Breast epithelium (tissue), 4 donors: Measurements from ENCODE around the gene IL1RL2. TPM values are rescaled to one million over a fixed set of nuclear protein-coding genes. Genes with fewer than 3 reads are reported as not detected.

Source experiments
- DNase-seq, 2 donors: peaks; one replicate each; pipeline ENCODE4 v3.0.0-alpha.2; 2019; ENCODE audit warnings: low spot score in 2 of 2
- H3K27ac ChIP-seq, 2 donors: fragments of 200-600 bp; sonication (generic) in 1 of 2; one replicate each; pipeline ENCODE4 v1.5.1; 2016 to 2019; ENCODE audit warnings: mild to moderate bottlenecking in 1 of 2
- H3K27me3 ChIP-seq, 2 donors: fragments of 200-600 bp; sonication (generic) in 1 of 2; one replicate each; pipeline versions ENCODE4 v1.5.1 to v1.6.0; 2017 to 2019; ENCODE audit warnings: control low read depth in 1 of 2, mild to moderate bottlenecking in 1 of 2
- H3K36me3 ChIP-seq: fragments of 200-600 bp; one replicate; pipeline ENCODE4 v1.5.1; 2019
- H3K4me1 ChIP-seq, 2 donors: fragments of 200-600 bp; sonication (generic); one replicate each; pipeline ENCODE4 v1.5.1; 2016 to 2019; ENCODE audit warnings: control low read depth in 1 of 2
- H3K4me3 ChIP-seq, 3 donors: fragments of 200-600 bp; sonication (generic); 1 replicate in 2 of 3; 2 replicates in 1 of 3; pipeline ENCODE4 v1.5.1; 2016 to 2019; ENCODE audit warnings: mild to moderate bottlenecking in 3 of 3, moderate library complexity in 2 of 3
- H3K9me3 ChIP-seq, 2 donors: fragments of 200-600 bp; sonication (generic) in 1 of 2; one replicate each; pipeline ENCODE4 v1.5.1; 2016 to 2019; ENCODE audit warnings: control low read depth in 1 of 2
- CTCF ChIP-seq, 3 donors: fragments of 450-650 bp; IDR thresholded peaks; one replicate each; pipeline ENCODE4 v1.5.1; 2016 to 2017; ENCODE audit warnings: antibody characterized with exemption in 3 of 3, mild to moderate bottlenecking in 3 of 3, moderate library complexity in 3 of 3
- POLR2A ChIP-seq: fragments of 450-650 bp; IDR thresholded peaks from one replicate; pipeline ENCODE4 v1.6.1; 2016; ENCODE audit warnings: antibody characterized with exemption, mild to moderate bottlenecking, moderate library complexity
- POLR2AphosphoS5 ChIP-seq, 3 donors: sonication (generic); formaldehyde crosslinking; IDR thresholded peaks; one replicate each; pipeline ENCODE4 v1.6.1; 2017; ENCODE audit warnings: antibody characterized with exemption in 3 of 3
- intact Hi-C: fragments of 100-400 bp; cut with DNase I; formaldehyde crosslinking; loops from one replicate; pipeline ENCODE4 v1.15.1; 2023; ENCODE audit warnings: low total_unique reads
- total RNA-seq, 3 donors: library from RNA; depleted of rRNA; stranded (reverse); fragments of >200 nt; gene quantifications; one replicate each; pipeline ENCODE4 v1.1.0, GENCODE V29; 2016

IL1RL2 gene
- total RNA-seq, 3 donors from 2014 or later, result 1.9 to 5.9 (median 2.3) TPM

GRCh38 chr2:102229141-102229769 lies 42.4 kb downstream of the IL1RL2 start:
- TF ChIP-seq POLR2A, result no peak
- no peak for TF ChIP-seq CTCF (IDR thresholded peaks at IDR 0.05)
- TF ChIP-seq POLR2AphosphoS5 (IDR thresholded peaks at IDR 0.05), result no peak
- Histone ChIP-seq H3K9me3 (no peaks in the 10 kb centered on the region), H3K4me3 (no peak overlapping the region), H3K27me3 (no peaks in the 10 kb centered on the region), H3K36me3 (no peaks in the 10 kb centered on the region), H3K4me1 (peaks cover 0 to 19% of the 10 kb centered on the region in 2 donors), H3K27ac (peak overlapping the region in 1 of 2 donors; percentile 73)
- intact Hi-C loops, result no loop called here
- no peak for DNase-seq

- Histone ChIP-seq H3K27me3 (no peaks in the 10 kb centered on the region), H3K36me3 (no peaks in the 10 kb centered on the region), H3K4me1 (peaks cover 0 to 19% of the 10 kb centered on the region in 2 donors), H3K4me3 (no peak overlapping the region), H3K9me3 (no peaks in the 10 kb centered on the region), H3K27ac (no peak overlapping the region)
- DNase-seq, result no peak
- intact Hi-C loops, result loop anchor here (10.0 kb wide), 1 partner anchor 216 kb away; no protein-coding TSS in a partner anchor
- TF ChIP-seq POLR2A, result no peak
- no peak for TF ChIP-seq POLR2AphosphoS5 (IDR thresholded peaks at IDR 0.05)
- TF ChIP-seq CTCF (IDR thresholded peaks at IDR 0.05), result no peak
These were observed 43.6 kb downstream of the IL1RL2 start for GRCh38 chr2:102230410-102230909.

GRCh38 chr2:102233132-102233884 lies 46.5 kb downstream of the IL1RL2 start:
- no peak for DNase-seq
- intact Hi-C loops, result loop anchor here (10.0 kb wide), 1 partner anchor 219 kb away; no protein-coding TSS in a partner anchor
- Histone ChIP-seq H3K4me3 (no peak overlapping the region), H3K27me3 (no peaks in the 10 kb centered on the region), H3K27ac (no peak overlapping the region), H3K4me1 (peaks cover 0 to 5% of the 10 kb centered on the region in 2 donors), H3K36me3 (no peaks in the 10 kb centered on the region), H3K9me3 (no peaks in the 10 kb centered on the region)
- TF ChIP-seq CTCF (IDR thresholded peaks at IDR 0.05) (no peak), POLR2A (no peak), POLR2AphosphoS5 (IDR thresholded peaks at IDR 0.05) (no peak)

- intact Hi-C loops, result loop anchor here (10.0 kb wide), 1 partner anchor 220 kb away; no protein-coding TSS in a partner anchor
- Histone ChIP-seq H3K4me1 (no peaks in the 10 kb centered on the region), H3K27ac (no peak overlapping the region), H3K27me3 (no peaks in the 10 kb centered on the region), H3K4me3 (no peak overlapping the region), H3K9me3 (no peaks in the 10 kb centered on the region), H3K36me3 (no peaks in the 10 kb centered on the region)
- TF ChIP-seq POLR2AphosphoS5 (IDR thresholded peaks at IDR 0.05) (no peak), POLR2A (no peak), CTCF (IDR thresholded peaks at IDR 0.05) (no peak)
- no peak for DNase-seq
These were observed 48.2 kb downstream of the IL1RL2 start for GRCh38 chr2:102235042-102235473.

GRCh38 chr2:102235491-102235890 lies 48.7 kb downstream of the IL1RL2 start:
- DNase-seq, result no peak
- no peaks in the 10 kb centered on the region for H3K9me3 ChIP-seq
- TF ChIP-seq CTCF (IDR thresholded peaks at IDR 0.05), result no peak
- no peak for TF ChIP-seq POLR2AphosphoS5 (IDR thresholded peaks at IDR 0.05)
- TF ChIP-seq POLR2A, result no peak
- H3K27ac ChIP-seq, result no peak overlapping the region
- H3K4me3 ChIP-seq, result no peak overlapping the region
- H3K36me3 ChIP-seq, result no peaks in the 10 kb centered on the region
- no peaks in the 10 kb centered on the region for H3K27me3 ChIP-seq
- intact Hi-C loops, result loop anchor here (10.0 kb wide), 1 partner anchor 221 kb away; no protein-coding TSS in a partner anchor
- H3K4me1 ChIP-seq, result no peaks in the 10 kb centered on the region
